Keratinocyte (primary cell): ENCODE results near the gene ENO1.

Experiments used
- CTCF ChIP-seq, 3 experiments: IDR thresholded peaks in 1 of 3; conservative IDR thresholded peaks in 1 of 3; optimal IDR thresholded peaks in 1 of 3; 2 replicates in 2 of 3; 3 replicates in 1 of 3; pipeline versions ENCODE3 to v1.5.1; 2011; ENCODE audit warnings: low read length in 3 of 3, mild to moderate bottlenecking in 3 of 3, moderate library complexity in 2 of 3, control low read depth in 1 of 3, inconsistent platforms in 1 of 3; ENCODE audit not compliant: insufficient read depth in 2 of 3; ENCODE audit errors: extremely low read depth in 1 of 3
- EZH2 ChIP-seq: IDR thresholded peaks from one replicate; pipeline ENCODE4 v1.6.1; 2012; ENCODE audit warnings: inconsistent platforms, mild to moderate bottlenecking, low read length, moderate library complexity

- TF ChIP-seq CTCF (optimal IDR thresholded peaks at IDR 0.05 in 1 of 3, IDR thresholded peaks at IDR 0.05 in 1 of 3, conservative IDR thresholded peaks at IDR 0.05 in 1 of 3; ENCODE audit: extremely low read depth in 1 of 3, insufficient read depth in 2 of 3, low read length in 3 of 3) (no peak), EZH2 (no peak)
Observed at GRCh38 chr1:8879922-8880676, 1.6 kb upstream of the ENO1 start.
